ENCODE results near the gene PARD3B.

The PARD3B gene

DNA sequence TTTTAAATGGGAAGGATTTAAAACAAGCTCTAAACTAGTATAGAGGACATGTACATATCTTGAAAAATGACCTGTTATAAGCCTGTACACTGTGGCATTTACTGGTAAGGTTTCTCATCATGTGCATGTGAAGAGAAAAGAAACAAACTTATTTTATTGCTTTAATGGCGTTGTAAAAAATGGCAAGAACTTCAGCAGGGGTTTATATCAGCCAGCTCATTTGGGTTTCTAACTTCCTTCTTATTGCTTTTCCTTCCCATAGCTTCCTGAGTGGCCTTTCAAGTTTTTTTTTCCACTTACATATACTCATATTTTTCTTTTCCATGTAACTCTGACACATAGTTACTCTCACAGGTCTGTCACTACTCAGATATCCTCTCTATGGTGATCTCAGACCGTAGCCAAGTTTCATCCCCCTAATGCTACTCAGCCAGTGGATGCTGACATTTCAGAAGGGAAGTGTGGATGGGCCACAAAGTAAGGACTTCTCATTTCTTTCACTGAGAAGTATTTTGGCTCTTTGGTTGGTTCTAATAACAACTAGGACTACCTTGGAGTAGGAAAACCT is 198.2 kb downstream of the PARD3B start:
- DNase-seq (ENCODE audit: extremely low read depth in 1 of 2, low read depth in 1 of 2): no peak

DNA sequence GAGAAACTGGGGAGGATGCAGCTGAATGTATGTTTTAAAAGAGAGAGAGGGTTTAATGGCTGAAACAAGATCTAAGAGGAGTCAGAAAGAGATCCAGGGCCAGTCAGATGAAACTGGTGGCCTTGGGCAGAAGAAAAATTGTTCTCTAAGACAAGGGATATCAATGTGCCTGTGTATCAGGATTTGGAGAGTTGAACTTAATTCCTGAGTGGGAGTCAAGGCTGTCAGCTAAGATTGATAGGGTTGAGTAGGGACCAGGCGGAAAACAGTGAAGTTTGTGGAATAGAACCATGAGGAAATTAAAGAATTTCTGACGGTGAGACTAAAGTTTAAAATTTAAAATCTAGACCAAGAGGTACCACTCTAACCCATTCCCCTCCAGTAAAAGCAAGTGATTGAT is 199.2 kb downstream of the PARD3B start:
- DNase-seq (ENCODE audit: extremely low read depth in 1 of 2, low read depth in 1 of 2): no peak

DNA sequence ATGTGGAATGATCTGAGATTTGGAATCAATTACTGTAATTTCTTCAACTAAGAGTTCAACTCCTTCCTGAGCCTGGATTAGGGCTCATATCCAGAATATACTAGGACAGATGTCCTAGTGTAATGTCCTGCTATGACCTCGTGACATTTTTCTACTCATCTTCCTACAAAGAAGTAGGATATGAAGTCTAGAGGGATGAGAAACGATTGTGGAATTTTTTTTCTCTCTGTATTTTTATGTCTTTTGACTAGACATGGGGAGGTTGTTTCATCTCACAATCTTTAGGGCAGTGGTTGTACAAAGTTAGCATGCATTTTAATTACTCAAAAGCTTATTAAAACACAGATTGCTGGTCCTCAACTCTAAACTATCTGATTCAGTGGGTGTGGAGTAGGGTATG is 203.0 kb downstream of the PARD3B start:
- DNase-seq (ENCODE audit: extremely low read depth in 1 of 2, low read depth in 1 of 2): no peak

DNA sequence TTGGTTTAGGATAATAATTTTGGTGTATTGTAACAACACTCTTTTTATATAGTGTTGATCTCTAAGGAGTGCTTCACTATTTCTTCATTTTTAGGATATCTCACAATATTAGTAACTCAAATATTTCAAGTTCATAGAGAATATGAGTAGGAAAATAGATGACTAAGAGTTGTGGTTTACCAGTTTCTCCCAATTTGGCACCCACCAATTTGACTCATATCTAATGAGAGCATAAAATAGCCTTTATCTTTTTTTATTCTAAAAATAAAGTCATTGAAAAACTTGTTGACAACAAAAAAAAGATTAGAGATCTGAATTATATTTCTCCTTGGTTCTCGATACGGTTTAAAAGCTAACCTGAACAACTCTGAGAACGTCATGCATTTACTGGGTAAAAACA is 204.0 kb downstream of the PARD3B start:
- DNase-seq (ENCODE audit: extremely low read depth in 1 of 2, low read depth in 1 of 2): no peak

DNA sequence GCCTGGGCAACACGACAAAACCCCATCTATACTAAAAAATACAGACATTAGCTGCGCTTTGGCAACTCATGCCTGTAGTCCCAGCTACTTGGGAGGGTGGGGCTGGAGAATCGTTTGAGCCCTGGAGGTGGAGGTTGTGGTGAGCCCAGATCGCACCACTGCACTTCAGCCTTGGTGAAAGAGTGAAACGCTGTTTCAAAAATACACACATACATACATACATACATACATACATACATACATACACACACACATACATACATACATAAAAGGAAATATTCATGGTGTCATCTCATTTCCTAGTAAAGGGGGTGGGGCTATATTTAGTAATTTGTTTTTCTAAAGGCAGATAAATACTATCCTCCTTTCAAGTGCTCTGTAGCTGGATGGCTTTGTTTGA is 205.1 kb downstream of the PARD3B start:
- DNase-seq (ENCODE audit: extremely low read depth in 1 of 2, low read depth in 1 of 2): no peak

DNA sequence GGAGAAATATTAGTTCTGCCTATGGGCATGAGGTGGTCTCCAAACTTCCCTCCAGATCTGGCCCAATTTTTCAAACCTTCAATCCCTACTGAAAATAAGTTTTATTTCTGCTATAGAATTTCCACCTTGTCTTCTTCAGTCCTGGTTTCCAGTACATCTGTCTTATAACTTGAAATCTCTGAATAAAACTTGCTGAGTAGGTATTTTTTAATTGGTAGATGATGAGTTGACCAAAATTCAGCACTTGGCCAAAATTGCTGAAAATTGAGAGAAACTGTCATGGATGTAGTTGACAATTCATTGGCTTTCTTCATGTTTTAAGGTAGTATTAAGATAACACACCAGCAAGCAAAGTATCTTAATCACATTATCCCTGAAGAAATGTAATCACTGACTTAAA is 206.2 kb downstream of the PARD3B start:
- DNase-seq (ENCODE audit: extremely low read depth in 1 of 2, low read depth in 1 of 2): no peak

DNA sequence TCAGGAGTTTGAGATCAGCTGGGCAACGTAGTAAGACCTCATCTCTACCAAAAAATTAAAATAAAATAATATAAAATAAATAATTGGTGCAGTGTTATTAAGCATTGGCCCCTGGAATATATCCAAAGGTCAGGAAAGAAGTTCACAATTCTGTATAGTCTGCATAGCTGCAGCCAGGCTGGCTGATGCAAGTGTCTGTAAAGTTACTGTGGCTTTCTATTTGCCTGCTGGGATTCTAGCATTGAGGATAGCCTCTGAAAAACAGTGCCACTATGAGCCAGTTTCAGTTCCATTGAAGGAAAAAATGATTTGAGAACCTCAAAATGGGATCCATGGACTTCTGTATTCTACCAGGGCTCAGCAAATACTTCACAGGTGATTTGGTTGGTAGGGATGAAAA is 208.6 kb downstream of the PARD3B start:
- no peak for DNase-seq (ENCODE audit: extremely low read depth in 1 of 2, low read depth in 1 of 2)

DNA sequence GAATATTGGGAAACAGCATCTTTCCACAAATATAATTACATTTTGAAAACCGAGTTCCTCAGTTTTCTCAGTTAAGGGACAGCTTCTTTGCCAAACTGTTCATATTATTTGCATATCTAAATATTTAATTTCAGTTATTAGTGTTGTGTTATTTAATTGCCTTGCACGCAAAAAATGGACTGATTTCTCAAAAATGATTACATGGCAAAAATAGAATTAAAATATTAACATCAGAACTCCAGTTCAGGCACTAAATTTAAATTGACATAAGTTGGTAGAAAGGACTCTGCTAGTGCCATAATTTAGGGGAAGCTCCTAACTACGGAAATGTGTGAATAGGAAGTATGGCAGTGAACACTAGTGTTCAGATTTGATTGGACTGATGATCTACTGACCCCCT is 209.6 kb downstream of the PARD3B start:
- DNase-seq (ENCODE audit: extremely low read depth in 1 of 2, low read depth in 1 of 2): no peak

DNA sequence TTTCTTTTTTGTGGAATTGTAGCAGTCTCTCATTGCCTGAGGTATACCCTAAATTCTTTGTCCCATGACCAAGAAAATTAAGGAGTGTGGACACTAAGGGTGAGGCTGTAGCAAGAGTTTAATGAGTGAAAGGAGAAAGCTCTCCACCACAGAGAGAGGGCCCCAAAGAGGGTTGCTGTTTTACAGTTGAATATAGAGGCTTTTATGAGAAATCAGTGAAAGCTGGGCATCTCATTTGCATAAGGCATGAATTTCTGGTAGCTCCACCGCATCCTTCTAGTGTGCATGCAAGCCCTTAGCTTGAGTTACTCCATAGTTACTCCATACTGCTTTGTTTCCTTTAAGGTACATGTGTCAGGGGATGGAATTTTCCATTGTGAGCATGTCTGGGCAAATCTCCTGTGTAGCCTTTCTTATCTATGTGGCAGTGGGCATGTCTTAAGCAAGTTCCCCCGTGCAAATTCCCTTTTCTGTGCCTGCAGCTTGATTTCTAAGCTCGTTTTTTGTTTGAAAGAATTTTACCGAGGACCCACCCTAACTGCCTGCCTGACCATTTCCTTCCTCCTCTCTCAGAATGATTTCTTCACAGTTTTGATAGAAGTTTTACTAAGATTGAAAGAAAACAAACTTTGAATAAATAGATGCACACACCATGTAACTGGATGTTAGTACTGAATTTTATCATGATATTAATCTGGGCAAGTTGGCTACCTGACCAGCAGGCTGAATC is 218.9 kb downstream of the PARD3B start:
- DNase-seq (ENCODE audit: extremely low read depth in 1 of 2, low read depth in 1 of 2): no peak

DNA sequence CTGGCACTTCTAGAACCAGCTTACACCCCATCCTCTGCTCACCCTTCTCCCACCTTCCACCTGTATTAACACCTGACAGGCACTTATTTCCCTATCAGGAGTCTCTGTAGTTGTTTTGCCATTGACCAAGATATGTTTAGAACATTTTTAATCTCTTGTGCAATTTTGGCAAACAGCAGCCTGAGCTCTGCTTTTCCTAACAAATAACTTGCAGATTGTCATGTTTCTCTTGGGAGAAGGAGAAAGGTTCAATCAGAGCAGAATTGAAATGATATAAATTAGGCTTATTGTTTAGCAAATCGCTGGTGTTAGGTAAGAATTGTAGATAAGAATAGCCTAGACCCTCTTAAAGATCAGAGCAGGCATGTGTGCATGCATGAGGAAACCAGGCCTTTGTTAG is 225.5 kb downstream of the PARD3B start:
- no peak for DNase-seq (ENCODE audit: extremely low read depth in 1 of 2, low read depth in 1 of 2)

DNA sequence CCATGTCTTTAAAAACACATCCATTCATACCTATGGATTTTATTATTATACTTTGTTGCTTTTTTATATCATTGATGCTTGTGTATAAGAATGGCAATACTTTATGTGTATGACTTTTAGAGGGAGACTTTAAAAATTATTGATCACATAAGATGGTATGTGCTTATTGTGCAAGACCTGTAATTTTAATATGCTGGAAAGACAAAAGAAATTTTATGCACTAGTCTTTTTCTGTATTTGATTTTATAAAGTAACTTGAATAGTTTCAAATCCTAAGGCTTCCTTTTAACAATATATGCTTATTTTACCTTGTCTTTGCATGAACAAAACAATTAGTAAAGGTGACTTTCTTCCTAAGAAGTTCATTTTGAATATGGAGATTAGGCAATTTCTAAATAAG is 226.4 kb downstream of the PARD3B start:
- no peak for DNase-seq (ENCODE audit: extremely low read depth in 1 of 2, low read depth in 1 of 2)

DNA sequence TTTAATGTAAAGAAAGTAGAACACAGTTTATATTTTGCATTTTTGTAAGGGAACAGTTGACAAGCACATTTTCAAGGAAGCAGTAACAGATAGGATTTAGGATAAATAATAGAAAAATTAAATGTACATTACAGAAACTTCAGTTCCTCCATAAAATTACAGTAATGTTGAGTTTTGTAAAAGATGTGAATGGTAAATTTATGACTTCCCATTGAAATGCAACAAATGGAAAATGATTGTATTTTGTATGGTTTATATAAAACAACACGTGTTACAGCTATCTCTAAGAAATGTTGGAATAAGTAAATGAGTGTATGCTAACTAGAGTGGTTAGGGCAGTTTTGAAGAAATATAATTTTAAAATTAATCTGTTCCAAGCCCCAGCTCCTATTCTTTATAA is 227.3 kb downstream of the PARD3B start:
- DNase-seq (ENCODE audit: extremely low read depth in 1 of 2, low read depth in 1 of 2): no peak

DNA sequence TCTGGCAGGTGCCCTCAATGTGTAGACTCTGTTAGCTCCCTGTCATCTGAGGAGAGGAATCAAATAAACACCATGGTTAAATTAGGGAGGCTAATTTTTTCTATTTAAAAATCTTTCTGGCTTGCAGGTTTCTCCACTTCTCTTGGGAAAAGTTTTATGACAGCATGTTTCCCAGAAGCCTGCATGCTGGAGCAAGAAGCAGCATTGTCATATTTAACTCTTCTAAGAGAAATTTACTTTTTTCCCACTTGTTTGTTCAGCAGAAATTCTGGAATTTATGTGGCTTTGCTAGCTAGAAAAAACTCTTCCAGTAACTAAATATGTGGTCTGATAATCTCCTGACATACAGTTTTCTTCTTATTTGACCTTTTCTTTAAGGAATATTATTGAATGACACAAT is 230.5 kb downstream of the PARD3B start:
- DNase-seq (ENCODE audit: extremely low read depth in 1 of 2, low read depth in 1 of 2): no peak

DNA sequence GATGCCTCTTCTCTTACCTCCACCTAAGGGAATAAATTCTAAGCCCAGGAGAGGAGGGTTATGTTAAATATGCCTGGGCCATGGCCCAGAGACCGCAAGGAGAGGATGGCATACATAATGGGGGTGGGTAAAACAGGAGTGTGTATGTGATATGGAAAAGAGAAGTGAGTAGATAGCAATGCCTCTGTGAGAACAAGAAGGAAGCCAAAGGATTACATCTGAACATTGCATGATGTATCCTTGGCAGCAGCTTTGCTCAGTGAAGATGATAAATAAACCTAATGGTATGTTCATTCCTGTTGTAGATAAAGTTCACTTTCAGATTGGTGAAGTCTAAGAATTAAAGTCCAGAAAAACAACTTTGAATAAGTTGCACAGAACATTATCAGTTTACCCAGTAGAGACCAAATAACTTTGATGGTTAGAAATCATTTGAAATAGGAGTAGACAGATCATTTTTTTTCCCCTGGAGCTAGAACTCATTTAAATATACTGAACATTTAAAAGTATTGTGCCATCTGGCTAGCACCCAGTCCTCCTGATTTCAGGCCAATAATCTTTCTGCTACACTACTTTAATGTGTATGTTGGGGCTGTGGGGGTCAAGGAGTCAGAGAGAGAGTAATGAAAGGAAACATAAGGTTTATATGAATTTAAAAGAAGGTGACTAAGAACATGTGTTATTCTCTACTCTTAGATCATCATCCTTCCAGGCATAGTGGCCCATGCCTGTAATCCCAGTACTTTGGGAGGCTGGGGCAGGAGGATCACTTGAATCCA is 231.7 kb downstream of the PARD3B start:
- no peak for DNase-seq (ENCODE audit: extremely low read depth in 1 of 2, low read depth in 1 of 2)

DNA sequence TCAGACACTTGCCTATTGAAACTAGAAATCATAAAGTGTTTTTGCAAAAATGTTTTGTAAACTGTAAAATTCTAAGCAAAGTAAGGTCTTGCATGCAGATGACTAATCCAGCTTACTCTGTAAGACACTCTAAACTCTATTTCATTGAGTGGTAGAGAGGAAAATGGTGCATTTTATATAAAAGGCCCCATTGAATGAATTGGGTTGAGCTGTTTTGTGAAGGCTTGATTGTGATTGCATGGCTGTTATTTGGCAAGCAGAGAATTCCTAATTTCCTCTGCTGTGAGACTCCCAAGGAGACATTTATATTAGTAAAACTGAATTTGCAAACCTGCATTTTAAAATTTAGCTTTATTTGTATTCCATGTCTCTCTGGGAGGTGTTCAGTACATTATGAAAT is 234.5 kb downstream of the PARD3B start:
- no peak for DNase-seq (ENCODE audit: extremely low read depth in 1 of 2, low read depth in 1 of 2)

DNA sequence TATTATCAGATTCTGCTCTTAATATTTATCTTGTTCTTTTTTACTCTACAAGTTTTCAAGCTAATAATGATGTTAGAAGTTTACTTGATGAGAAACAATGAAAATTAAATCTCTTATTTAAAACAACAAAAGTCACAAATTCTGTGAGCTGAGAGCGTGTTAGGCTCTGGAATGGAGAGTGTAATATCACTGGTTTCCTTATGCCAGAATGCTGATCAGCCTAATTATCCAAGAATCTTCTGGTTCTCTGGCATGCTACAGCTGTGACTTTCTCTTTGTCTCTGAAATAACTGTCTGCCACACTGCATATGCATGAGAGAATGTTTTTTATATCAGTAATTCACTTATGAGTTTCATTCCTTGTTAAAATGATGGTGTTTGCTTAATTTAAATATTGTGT is 236.7 kb downstream of the PARD3B start:
- DNase-seq (ENCODE audit: extremely low read depth in 1 of 2, low read depth in 1 of 2): no peak

DNA sequence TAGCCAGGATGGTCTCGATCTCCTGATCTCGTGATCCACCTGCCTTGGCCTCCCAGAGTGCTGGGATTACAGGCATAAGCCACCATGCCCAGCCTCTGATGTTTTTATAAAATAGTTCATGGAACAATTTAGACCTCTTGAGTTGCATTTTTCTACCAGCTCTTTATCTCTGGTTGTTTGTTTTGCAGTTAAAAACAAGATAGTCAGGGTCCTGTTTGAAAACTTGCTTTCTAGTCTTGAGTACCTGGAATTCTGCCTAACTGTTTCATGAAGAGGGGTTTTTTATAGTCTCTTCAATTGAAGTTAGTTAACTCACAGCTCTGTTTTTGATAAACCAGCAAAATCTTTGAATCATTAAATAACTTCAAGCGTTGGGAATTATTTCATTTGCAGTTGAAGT is 244.8 kb downstream of the PARD3B start:
- DNase-seq (ENCODE audit: extremely low read depth in 1 of 2, low read depth in 1 of 2): no peak

DNA sequence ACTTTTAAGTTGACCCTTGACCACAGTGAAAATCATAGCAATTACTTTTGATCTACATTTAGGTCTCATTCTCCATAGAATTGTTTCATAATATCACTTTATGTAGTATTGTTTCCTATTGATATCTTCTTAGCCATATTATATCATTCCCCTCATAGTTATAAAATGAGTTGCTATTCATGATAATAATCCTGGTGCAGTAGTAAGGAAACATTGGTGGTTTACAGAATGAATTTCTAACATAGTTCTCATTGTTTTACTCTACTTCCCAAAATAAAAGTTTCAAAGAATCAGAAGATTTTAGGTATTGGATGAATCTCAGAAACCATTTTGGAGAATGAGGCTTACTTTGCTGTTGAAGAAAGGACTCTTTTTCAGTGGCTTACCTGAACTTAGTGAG is 246.0 kb downstream of the PARD3B start:
- DNase-seq (ENCODE audit: extremely low read depth in 1 of 2, low read depth in 1 of 2): no peak

DNA sequence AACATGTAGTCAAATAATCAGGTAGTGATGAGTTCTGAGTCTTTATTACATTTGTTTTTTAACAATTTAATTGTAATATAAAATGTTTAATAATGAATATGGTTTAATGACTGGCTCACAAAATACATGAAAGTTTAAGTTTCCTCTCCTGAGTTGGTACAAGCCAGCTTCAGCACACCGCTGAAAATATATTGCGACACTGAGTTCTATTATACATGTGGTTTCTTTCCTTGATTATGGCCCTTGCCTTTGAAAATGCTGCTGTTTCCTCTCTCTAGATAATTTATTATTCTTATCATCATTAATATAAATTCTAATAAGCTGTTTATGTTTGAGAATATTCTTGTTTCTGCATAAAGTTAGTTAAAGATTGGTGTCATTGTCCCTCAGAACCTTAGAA is 249.3 kb downstream of the PARD3B start:
- no peak for DNase-seq (ENCODE audit: extremely low read depth in 1 of 2, low read depth in 1 of 2)

DNA sequence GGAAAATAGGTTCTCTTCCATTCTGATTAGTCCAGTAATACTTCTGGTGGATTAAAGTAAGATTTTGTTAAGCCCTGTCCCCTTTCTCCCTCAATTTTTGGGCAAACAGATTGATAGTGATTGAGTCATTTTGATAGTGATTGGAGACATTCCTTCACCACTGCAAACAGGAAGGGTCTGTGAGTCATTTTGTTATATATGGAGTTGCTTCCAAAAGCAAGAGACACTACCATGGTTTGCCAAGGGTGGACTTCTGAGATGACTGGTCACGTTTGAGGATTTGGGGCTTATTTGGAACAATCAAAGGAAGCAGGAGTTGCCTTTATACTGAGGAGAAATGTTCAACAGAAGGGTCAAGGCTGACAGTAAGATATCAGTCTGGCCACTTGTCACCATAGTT is 249.9 kb downstream of the PARD3B start:
- no peak for DNase-seq (ENCODE audit: extremely low read depth in 1 of 2, low read depth in 1 of 2)

DNA sequence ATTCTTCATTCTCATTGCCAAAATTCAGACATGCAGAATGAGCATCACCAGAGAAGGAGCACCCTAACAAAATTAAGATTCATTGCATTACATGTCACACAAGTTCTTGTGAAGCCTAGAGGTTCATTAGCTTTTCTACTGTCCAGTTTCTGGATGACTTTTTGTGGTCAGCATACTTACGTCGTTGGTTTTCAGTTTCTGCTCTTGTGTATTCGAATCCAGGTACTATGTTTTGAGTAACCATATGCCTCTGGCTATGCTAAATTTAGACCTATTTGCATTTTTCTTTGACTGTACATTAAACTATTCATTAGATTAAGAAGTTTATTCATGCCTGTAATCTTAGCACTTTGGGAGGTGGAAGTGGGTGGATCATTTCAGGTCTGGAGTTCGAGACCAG is 251.3 kb downstream of the PARD3B start:
- no peak for DNase-seq (ENCODE audit: extremely low read depth in 1 of 2, low read depth in 1 of 2)

DNA sequence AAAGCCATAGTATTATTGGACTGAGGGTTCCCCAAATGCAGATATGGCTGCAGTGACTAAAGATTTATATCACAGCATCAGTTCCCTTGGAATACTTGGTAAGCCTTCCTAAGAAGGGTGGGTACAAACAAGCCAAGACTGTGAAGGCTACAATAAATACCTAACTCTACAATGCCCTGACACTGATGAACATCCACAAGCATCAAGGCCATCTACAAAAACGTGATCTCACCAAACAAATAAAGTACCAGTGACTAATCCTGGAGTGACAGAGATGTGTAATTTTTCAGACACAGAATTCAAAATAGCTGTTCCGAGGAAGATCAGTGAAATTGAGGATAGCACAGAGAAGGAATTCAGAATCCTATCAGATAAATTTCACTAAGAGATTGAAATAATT is 254.5 kb downstream of the PARD3B start:
- no peak for DNase-seq (ENCODE audit: extremely low read depth in 1 of 2, low read depth in 1 of 2)
